KOPT-K1 (cell line): ENCODE measurements around the gene GOLT1A.

Source experiments
- H3K27ac ChIP-seq: fragments of 200-600 bp; sonication (generic); 2 replicates; pipeline ENCODE4 v1.5.1; 2016; ENCODE audit warnings: antibody characterized with exemption, mild to moderate bottlenecking, low read depth, low read length; ENCODE audit not compliant: poor library complexity, severe bottlenecking
- H3K36me3 ChIP-seq: fragments of 200-600 bp; sonication (generic); 2 replicates; pipeline ENCODE4 v1.5.1; 2017; ENCODE audit warnings: antibody characterized with exemption, mild to moderate bottlenecking, low read length, moderate library complexity; ENCODE audit not compliant: insufficient read depth
- H3K9me3 ChIP-seq: fragments of 200-600 bp; sonication (generic); 2 replicates; pipeline ENCODE4 v1.5.1; 2017; ENCODE audit warnings: antibody characterized with exemption, low read length, mild to moderate bottlenecking; ENCODE audit not compliant: insufficient read depth, poor library complexity, severe bottlenecking

GOLT1A gene

GRCh38 chr1:204230211-204230610 lies 16.4 kb upstream of the GOLT1A start:
- Histone ChIP-seq H3K9me3 (no peaks in the 10 kb centered on the region), H3K27ac (no peak overlapping the region), H3K36me3 (no peaks in the 10 kb centered on the region)

GRCh38 chr1:204228896-204229295 lies 15.1 kb upstream of the GOLT1A start:
- Histone ChIP-seq H3K36me3 (no peaks in the 10 kb centered on the region), H3K9me3 (no peaks in the 10 kb centered on the region)

GRCh38 chr1:204227996-204228785 lies 14.4 kb upstream of the GOLT1A start:
- H3K27ac ChIP-seq = no peak overlapping the region
- H3K9me3 ChIP-seq = no peaks in the 10 kb centered on the region
- no peaks in the 10 kb centered on the region for H3K36me3 ChIP-seq

More at GRCh38 chr1:204228896-204229295, 15.1 kb upstream of the GOLT1A start:
- no peak overlapping the region for H3K27ac ChIP-seq

- no peaks in the 10 kb centered on the region for H3K9me3 ChIP-seq
- no peaks in the 10 kb centered on the region for H3K36me3 ChIP-seq
- H3K27ac ChIP-seq = no peak overlapping the region
These were observed 13.6 kb upstream of the GOLT1A start for GRCh38 chr1:204227351-204227750.

GRCh38 chr1:204225841-204226735 lies 12.3 kb upstream of the GOLT1A start:
- Histone ChIP-seq H3K36me3 (no peaks in the 10 kb centered on the region), H3K9me3 (no peaks in the 10 kb centered on the region), H3K27ac (no peak overlapping the region)

GRCh38 chr1:204224655-204225054 lies 10.9 kb upstream of the GOLT1A start:
- Histone ChIP-seq H3K36me3 (no peaks in the 10 kb centered on the region), H3K9me3 (no peaks in the 10 kb centered on the region), H3K27ac (no peak overlapping the region)

GRCh38 chr1:204223129-204223860 lies 9.5 kb upstream of the GOLT1A start:
- Histone ChIP-seq H3K9me3 (no peaks in the 10 kb centered on the region), H3K36me3 (no peaks in the 10 kb centered on the region), H3K27ac (no peak overlapping the region)

- no peak overlapping the region for H3K27ac ChIP-seq
- H3K36me3 ChIP-seq = no peaks in the 10 kb centered on the region
- H3K9me3 ChIP-seq = no peaks in the 10 kb centered on the region
These were observed 8.9 kb upstream of the GOLT1A start for GRCh38 chr1:204222764-204223055.

- Histone ChIP-seq H3K9me3 (no peaks in the 10 kb centered on the region), H3K27ac (no peak overlapping the region), H3K36me3 (no peaks in the 10 kb centered on the region)
These were observed 8.4 kb upstream of the GOLT1A start for GRCh38 chr1:204222006-204222763.

GRCh38 chr1:204221271-204221670 lies 7.5 kb upstream of the GOLT1A start:
- no peaks in the 10 kb centered on the region for H3K36me3 ChIP-seq
- no peaks in the 10 kb centered on the region for H3K9me3 ChIP-seq
- no peak overlapping the region for H3K27ac ChIP-seq

- no peaks in the 10 kb centered on the region for H3K36me3 ChIP-seq
- no peak overlapping the region for H3K27ac ChIP-seq
- no peaks in the 10 kb centered on the region for H3K9me3 ChIP-seq
These were observed 6.3 kb upstream of the GOLT1A start for GRCh38 chr1:204219971-204220616.

GRCh38 chr1:204218552-204218951 lies 4.8 kb upstream of the GOLT1A start:
- no peak overlapping the region for H3K27ac ChIP-seq
- no peaks in the 10 kb centered on the region for H3K36me3 ChIP-seq
- H3K9me3 ChIP-seq = no peaks in the 10 kb centered on the region

GRCh38 chr1:204217648-204218000 lies 3.8 kb upstream of the GOLT1A start:
- Histone ChIP-seq H3K9me3 (no peaks in the 10 kb centered on the region), H3K36me3 (no peaks in the 10 kb centered on the region), H3K27ac (no peak overlapping the region)

- Histone ChIP-seq H3K9me3 (no peaks in the 10 kb centered on the region), H3K36me3 (no peaks in the 10 kb centered on the region), H3K27ac (no peak overlapping the region)
These were observed 3.3 kb upstream of the GOLT1A start for GRCh38 chr1:204216880-204217647.
